ENCODE data around the gene PSD2.

The PSD2 gene

GRCh38 chr5:139803978-139804377 lies 8.4 kb downstream of the PSD2 start:
- Histone ChIP-seq H3K79me2 (ENCODE audit: control insufficient read depth, low read length) (no peaks in the 10 kb centered on the region), H3K27me3 (ENCODE audit: control insufficient read depth, low read length) (peaks cover 12% of the 10 kb centered on the region; the same call in 1 of the 2 replicates), H3K36me3 (ENCODE audit: control insufficient read depth, low read length) (no peaks in the 10 kb centered on the region), H3K9me2 (replicated peaks; ENCODE audit: control insufficient read depth, low read length) (no peaks in the 10 kb centered on the region), H3K9me3 (ENCODE audit: control insufficient read depth, insufficient read depth, low read length) (no peaks in the 10 kb centered on the region), H3F3A (ENCODE audit: control insufficient read depth, insufficient read depth) (no peaks in the 10 kb centered on the region), H3K4me1 (ENCODE audit: control insufficient read depth, low read length) (no peaks in the 10 kb centered on the region), H3K27ac (ENCODE audit: low read depth, low read length) (no peak overlapping the region), H3K4me2 (ENCODE audit: low read length) (no peak overlapping the region), H4K20me1 (ENCODE audit: control insufficient read depth, insufficient read depth, low read depth, low read length) (no peaks in the 10 kb centered on the region), H3K4me3 (ENCODE audit: low read length) (no peak overlapping the region)
- no peak for TF ChIP-seq CTCF (IDR thresholded peaks at IDR 0.05; ENCODE audit: low read depth, low read length, poor library complexity, severe bottlenecking)
- no peak for TF ChIP-seq EZH2phosphoT487 (IDR thresholded peaks at IDR 0.05; ENCODE audit: borderline replicate concordance, low read length)

DNA sequence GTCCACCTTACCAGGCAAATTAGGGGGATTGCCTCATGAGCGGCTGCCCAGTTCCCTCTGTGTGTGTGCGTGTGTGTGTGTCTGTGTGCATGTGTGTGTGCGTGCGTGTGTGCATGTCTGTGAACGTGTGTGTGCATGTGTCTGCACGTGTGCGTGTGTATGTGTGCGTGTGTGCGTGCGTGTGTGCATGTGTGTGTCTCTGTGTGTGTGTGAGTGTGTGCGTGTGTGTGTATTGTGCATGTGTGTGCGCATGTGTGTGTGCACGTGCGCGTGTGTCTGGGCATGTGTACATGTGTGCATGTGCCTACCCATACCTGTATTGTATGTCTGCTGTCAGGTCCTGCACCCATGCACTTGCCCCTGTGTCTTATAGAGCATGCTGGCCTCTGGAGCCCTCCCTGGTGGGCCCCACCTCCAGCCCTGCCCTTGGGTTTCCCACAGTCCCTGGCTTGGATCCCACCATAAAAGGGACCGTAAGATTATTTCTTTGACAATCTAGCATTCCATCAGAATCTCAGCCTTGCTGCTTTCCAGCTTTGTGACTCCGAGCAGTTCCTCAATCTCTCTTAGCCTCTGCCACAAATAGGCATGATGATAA lies 9.3 kb downstream of the PSD2 start:
- peaks cover 9% of the 10 kb centered on the region; the same call in 1 of the 2 replicates for H3K27me3 ChIP-seq (ENCODE audit: control insufficient read depth, low read length)
- no peaks in the 10 kb centered on the region for H3K36me3 ChIP-seq (ENCODE audit: control insufficient read depth, low read length)
- no peaks in the 10 kb centered on the region for H3K4me1 ChIP-seq (ENCODE audit: control insufficient read depth, low read length)
- H3K9me3 ChIP-seq (ENCODE audit: control insufficient read depth, insufficient read depth, low read length) = no peaks in the 10 kb centered on the region
- no peak overlapping the region for H3K4me3 ChIP-seq (ENCODE audit: low read length)
- H3K79me2 ChIP-seq (ENCODE audit: control insufficient read depth, low read length) = no peaks in the 10 kb centered on the region
- TF ChIP-seq CTCF (IDR thresholded peaks at IDR 0.05; ENCODE audit: low read depth, low read length, poor library complexity, severe bottlenecking) = no peak
- TF ChIP-seq EZH2phosphoT487 (IDR thresholded peaks at IDR 0.05; ENCODE audit: borderline replicate concordance, low read length) = no peak
- H3F3A ChIP-seq (ENCODE audit: control insufficient read depth, insufficient read depth) = no peaks in the 10 kb centered on the region
- no peaks in the 10 kb centered on the region for H3K9me2 ChIP-seq (replicated peaks; ENCODE audit: control insufficient read depth, low read length)
- H3K27ac ChIP-seq (ENCODE audit: low read depth, low read length) = no peak overlapping the region
- H4K20me1 ChIP-seq (ENCODE audit: control insufficient read depth, insufficient read depth, low read depth, low read length) = no peaks in the 10 kb centered on the region
- no peak overlapping the region for H3K4me2 ChIP-seq (ENCODE audit: low read length)

DNA sequence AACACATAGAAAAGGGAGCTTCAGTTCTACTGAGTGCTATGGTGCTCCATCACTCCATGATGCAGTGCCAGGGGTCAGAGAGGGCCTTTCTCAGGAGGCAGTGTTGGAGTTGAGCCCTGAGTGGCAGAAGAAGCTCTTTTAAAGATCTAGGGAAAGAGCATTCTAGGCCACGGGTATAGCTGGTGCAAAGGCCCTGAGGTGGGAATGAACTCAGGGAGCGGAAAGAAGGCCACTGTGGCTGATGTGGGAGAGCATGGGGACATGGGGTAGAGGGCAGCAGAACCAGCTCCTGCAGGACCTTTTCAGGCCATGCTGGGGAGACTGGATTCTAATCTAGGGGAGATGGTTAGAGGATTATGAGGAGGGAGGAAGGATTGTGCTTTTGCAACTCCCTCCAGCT lies 9.9 kb downstream of the PSD2 start:
- Histone ChIP-seq H3K27ac (ENCODE audit: low read depth, low read length) (no peak overlapping the region), H3F3A (ENCODE audit: control insufficient read depth, insufficient read depth) (no peaks in the 10 kb centered on the region), H3K79me2 (ENCODE audit: control insufficient read depth, low read length) (no peaks in the 10 kb centered on the region), H3K4me2 (ENCODE audit: low read length) (no peak overlapping the region), H3K36me3 (ENCODE audit: control insufficient read depth, low read length) (no peaks in the 10 kb centered on the region), H3K27me3 (ENCODE audit: control insufficient read depth, low read length) (peaks cover 9% of the 10 kb centered on the region; the same call in 1 of the 2 replicates), H3K4me3 (ENCODE audit: low read length) (no peak overlapping the region), H4K20me1 (ENCODE audit: control insufficient read depth, insufficient read depth, low read depth, low read length) (no peaks in the 10 kb centered on the region), H3K4me1 (ENCODE audit: control insufficient read depth, low read length) (no peaks in the 10 kb centered on the region), H3K9me3 (ENCODE audit: control insufficient read depth, insufficient read depth, low read length) (no peaks in the 10 kb centered on the region), H3K9me2 (replicated peaks; ENCODE audit: control insufficient read depth, low read length) (no peaks in the 10 kb centered on the region)
- TF ChIP-seq CTCF (IDR thresholded peaks at IDR 0.05; ENCODE audit: low read depth, low read length, poor library complexity, severe bottlenecking) (no peak), EZH2phosphoT487 (IDR thresholded peaks at IDR 0.05; ENCODE audit: borderline replicate concordance, low read length) (no peak)
